Right forelimb (tissue), 1 donor: ENCODE results near the gene HIVEP3.

Experiments
- DNase-seq: peaks from one replicate; pipeline ENCODE4 v3.0.0-alpha.2; 2018

Gene HIVEP3

DNA sequence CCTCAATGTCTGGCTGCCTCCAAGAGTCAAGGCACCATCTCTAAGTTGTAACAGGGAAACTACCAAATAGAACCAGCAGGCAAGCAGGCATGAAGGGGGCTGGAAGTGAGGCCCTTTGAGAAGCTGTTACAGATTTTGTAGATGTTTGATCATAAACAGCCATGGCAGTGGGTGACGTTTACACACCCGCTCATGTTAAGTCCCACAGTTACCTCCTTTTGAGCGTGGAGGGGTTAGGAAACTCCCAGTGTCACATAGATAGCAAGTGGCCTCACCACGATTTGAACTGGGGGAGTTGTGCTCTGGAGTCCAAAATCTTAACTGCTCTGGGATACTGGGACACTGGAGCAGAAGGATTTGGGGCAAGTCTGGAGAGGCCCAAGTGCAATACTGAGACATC is 192.4 kb downstream of the HIVEP3 start:
- DNase-seq, result no peak

DNA sequence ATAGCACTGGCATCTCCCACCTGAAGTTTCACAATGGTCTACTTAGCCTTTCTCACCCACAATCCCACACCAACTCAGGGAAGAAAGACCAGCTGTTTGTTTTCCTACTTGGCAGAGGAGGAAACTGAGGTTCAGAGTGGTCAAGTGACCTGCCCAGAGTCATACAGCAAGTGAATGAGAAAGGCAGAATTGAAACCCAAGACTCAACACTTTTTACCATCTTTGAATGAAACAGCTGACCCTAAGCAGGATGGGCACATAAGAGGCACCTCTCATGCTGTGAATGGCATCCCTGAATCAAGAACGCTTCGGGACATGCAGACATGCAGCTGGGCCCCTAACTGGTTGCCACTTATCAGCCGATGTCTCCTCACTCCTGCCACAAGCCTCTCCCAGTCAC is 193.8 kb downstream of the HIVEP3 start:
- DNase-seq, result no peak

GRCh38 chr1:41724248-41724647 is 194.5 kb downstream of the HIVEP3 start:
- DNase-seq, result no peak

- DNase-seq, result no peak
These were observed 194.9 kb downstream of the HIVEP3 start for GRCh38 chr1:41723786-41724185.

- no peak for DNase-seq
These were observed 196.5 kb downstream of the HIVEP3 start for GRCh38 chr1:41722184-41722583.

- no peak for DNase-seq
These were observed 197.8 kb downstream of the HIVEP3 start for GRCh38 chr1:41720861-41721410.

DNA sequence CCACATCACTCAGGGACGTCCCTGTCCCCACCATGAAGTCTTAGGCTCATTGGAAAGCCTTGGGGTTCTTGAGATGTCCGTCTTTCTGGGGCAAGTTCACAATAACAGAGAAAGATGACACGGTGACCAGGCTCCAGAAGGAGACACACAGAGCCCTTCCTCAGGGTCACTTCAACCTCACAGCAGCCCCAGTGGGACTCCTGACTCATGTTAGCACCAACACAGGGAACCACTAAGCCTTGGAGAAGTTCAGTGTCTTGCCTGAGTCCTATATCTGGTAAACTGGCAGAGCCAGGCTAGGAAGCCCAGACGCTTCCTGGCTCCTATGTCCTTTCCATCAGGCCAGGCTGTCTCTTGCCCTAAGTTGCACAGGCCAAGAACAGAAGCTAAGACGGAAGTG is 199.1 kb downstream of the HIVEP3 start:
- no peak for DNase-seq

GRCh38 chr1:41719128-41719527 is 199.6 kb downstream of the HIVEP3 start:
- no peak for DNase-seq

DNA sequence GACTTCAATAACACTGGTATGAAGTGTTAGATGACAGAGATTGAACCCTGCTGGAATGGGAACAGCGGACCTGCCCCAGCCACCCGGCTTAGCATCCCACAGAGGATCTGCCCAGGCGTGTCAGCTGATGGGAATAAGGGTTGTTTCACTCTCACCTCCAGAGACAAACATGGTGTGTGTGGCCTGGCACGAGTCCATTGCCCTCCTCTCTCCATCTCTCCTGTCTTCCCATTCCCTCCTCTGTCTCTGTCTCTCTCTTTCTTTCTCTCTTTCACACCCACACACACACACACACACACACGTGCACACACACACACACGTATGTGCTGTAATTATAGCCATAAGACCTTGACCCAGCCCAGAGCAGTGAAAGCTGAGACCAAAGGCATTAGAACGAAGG is 200.2 kb downstream of the HIVEP3 start:
- DNase-seq, result no peak

- no peak for DNase-seq
These were observed 202.3 kb downstream of the HIVEP3 start for GRCh38 chr1:41716188-41717130.

DNA sequence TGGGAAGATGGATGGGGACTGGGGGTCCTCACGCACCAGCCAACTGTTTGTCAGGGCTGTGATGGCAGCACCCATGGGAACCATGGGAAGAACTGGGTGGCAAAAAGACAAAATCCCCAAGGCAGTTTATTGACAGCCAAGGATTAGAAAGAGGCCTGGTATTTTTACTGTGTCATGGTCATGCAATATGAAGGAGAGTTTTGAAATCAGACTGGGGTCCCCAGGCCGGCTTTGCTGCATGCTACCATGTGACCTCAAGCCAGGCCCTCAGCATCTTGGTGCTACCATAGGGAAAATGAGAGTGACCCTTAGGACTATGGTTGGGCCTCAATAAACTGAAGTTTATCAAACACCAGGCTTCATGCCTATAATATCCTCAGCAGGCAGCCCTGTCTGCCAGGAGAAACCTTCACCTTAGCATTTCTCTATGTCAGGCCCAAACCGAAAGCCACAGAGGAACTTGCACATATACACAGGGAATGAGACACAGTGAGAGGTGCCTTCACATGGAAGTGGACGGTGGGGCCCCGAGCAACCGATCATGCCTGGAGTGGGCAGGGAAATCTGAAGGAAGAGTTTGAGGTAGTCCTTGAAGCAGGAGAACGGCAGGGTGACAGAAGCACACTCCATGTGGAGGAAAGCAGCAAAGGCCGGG is 203.2 kb downstream of the HIVEP3 start:
- DNase-seq, result no peak

- DNase-seq, result no peak
These were observed 203.9 kb downstream of the HIVEP3 start for GRCh38 chr1:41714638-41715389.

GRCh38 chr1:41713557-41714327 is 205.0 kb downstream of the HIVEP3 start:
- no peak for DNase-seq

DNA sequence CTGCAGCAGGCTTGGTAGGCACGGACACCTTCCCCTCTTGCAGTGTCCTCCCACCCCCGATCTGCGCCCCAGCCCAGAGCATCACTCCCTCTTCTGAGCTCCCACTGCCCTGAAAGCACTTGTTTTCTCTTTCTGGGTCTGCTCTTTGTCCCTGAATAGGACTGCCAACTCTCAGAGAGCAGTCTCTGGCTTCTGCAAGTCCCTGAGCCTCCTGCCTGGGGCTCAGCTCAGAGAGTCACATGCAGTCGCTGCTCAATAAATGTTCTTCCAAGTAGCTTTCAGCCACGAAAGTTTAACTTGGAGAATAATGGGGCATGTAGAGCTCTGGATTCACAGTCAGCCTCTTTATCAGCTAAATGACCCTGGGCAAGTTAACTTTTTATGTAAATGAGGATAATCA is 205.6 kb downstream of the HIVEP3 start:
- no peak for DNase-seq

DNA sequence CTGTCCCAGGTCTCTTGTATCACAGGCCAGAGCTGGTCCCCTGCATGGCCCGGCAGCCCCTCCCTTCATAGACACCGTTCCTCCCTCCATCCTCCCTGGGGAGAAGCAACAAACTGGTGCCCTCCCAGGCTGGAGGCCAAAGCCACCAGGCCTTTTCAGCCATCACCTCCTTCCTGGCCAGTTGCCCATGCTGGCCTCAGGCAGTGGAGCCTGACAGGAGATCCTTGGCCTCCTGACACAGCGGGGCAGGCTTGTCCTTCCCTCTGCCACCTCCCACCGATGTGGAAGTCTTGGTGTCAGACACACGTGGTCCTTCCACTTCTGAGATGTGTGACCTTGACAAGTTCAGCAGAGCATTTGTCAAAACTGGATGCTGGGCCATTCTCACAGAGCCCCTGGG is 206.0 kb downstream of the HIVEP3 start:
- DNase-seq, result no peak

DNA sequence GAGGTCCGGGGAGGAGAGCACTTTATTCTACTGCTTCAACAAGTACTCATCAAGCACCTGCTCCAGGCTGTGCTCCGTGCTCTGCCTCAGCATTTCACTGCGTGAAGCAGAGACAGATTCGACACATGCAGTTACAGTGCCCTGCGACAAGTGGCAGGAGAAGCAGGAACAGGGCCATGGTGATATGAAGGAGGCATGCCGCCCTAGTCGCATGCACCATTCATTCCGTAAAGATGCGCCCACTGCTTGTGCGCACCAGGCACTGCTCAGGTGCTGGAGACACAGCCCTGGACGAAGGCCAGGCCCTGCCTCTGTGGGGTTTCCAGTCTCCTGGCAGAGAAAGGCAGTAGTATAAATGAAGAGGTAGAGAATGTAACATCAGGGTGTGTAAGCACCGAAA is 206.6 kb downstream of the HIVEP3 start:
- no peak for DNase-seq

DNA sequence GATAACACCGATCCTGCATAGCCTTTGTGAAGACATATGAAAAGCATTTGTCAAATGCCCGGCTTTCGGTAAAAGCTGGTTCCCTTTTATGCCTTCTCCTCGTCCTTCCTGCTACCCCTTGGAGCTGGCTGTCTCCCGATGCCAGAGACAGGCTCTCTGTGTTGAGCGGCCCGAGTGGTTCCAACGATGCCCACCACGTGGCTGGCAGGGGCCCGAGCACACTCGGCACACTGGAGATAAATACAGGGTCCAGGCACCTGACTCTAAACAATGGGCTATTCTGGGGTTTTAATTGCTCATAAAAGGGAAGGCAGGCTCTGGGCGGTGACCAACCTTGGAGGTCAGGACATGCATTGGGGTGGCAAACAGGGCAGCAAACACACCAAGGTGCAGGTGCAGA is 207.1 kb downstream of the HIVEP3 start:
- no peak for DNase-seq

DNA sequence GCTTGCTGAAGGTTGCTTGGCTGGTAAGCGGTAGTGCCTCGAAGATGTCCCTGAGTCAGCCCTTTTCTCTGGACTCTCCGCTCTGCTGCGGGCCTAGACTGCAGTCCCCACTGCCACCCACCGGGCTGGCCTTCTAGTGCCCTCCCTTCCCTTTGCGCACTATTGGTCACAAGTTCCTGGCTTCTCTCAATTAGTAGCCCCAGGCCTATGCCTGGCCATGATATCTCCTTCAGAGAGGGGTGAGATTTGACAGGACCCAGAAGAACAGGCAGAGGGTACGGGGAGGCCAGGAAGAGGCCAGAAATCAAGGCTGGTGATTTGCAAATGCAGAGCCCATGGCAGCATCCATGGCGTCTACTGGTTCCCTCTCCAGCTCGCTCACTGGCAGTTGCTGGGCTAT is 207.7 kb downstream of the HIVEP3 start:
- no peak for DNase-seq

- DNase-seq, result no peak
These were observed 208.8 kb downstream of the HIVEP3 start for GRCh38 chr1:41709873-41710272.

- no peak for DNase-seq
These were observed 209.4 kb downstream of the HIVEP3 start for GRCh38 chr1:41709331-41709730.

GRCh38 chr1:41708332-41708731 is 210.4 kb downstream of the HIVEP3 start:
- no peak for DNase-seq

GRCh38 chr1:41707793-41708192 is 210.9 kb downstream of the HIVEP3 start:
- DNase-seq, result no peak

- no peak for DNase-seq
These were observed 212.9 kb downstream of the HIVEP3 start for GRCh38 chr1:41705798-41706197.
